HG02678 (cell line): Measurements from ENCODE around the gene TMEM41A.

Experiments
- ATAC-seq: cut with Tn5 transposase; IDR thresholded peaks from one replicate; pipeline ENCODE4 v1.9.1; 2021; ENCODE audit warnings: mild to moderate bottlenecking, moderate library complexity; ENCODE audit not compliant: unreplicated experiment

TMEM41A gene

DNA sequence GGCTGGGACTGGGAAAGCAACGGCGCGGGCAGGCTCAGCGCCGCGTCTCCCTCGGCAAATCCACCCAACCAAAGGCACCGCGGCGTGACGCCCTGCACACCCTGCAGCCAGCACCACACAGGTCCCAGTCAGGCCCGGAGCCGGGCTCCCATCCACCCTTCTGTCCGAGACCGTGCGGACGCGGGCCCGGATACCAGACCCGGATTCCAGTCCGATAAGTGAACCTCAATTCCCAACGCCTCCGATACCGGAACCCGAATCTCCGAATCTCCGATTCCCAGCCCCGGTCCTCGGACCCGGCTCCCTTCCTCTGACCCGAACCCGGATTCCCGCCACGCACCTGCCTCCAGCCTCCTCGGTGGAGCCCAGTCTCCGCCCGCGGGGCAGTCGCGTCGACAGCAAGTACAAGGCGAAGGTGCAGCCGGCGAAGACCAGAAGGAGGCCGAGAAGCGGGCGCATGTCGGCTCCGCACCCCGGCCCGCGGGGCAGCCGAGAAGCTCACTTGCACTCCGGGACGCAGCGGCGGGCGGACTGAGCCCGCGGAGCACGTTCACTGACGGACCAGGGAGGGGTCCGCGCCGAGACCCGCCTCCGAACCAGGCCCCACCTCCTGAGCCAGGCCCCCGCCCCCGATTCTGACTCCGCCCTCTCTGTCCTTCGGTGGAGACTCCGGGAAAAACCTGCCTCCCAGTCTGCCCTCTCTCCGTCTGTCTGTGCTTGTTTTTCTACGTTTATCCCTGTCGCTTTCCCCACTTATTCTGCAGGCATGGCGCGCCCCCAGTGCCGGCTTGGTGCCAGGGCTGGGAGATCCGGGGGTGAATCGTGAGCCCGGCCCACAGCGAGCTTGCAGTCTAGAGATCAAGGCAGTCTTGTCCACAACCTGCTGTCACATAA, at the start of gene TMEM41A:
Gene TMEM41A (minus strand): TSS at position 533 of the 894 bp plus-strand sequence. CDS start 74 bp downstream, at position 459.
- peak; percentile 96 for ATAC-seq

DNA sequence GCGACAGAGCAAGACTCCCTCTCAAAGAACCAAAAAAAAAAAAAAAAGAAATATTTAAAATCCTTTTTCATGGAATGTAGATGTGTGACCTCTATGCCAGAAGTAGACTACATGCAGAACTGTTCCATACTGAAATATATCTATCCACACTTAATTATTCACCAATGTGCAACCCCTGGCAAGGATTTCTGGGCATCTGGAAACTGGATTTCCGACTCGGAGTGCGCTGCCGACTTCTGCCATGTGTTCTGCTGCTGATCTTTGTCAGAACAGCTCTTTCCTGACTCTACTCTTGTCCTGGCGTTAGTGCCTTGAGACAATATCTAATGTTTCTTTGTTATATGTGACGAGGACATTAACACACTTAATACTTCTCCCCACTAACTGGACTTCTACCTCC, 41.9 kb upstream of the TMEM41A start:
- ATAC-seq: no peak

DNA sequence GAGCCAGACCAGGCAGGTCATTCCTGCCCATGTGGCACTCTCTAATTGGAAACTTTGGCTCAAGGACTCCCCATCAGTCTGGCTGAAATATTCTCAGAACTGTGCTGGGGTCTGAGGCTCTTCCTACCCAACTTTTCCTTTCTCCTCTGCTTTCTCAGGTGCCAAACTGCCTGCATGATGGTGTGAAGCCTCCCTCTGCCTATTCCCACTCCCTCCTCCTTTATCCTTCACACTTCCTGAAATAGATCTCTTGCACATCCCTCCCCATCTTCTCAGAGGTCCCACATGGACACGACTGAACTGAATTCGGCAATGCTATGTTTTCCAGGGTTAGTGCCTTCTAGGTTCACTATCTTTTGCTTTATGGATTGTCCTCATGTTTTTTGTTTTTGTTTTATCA, 41.1 kb upstream of the TMEM41A start:
- no peak for ATAC-seq

DNA sequence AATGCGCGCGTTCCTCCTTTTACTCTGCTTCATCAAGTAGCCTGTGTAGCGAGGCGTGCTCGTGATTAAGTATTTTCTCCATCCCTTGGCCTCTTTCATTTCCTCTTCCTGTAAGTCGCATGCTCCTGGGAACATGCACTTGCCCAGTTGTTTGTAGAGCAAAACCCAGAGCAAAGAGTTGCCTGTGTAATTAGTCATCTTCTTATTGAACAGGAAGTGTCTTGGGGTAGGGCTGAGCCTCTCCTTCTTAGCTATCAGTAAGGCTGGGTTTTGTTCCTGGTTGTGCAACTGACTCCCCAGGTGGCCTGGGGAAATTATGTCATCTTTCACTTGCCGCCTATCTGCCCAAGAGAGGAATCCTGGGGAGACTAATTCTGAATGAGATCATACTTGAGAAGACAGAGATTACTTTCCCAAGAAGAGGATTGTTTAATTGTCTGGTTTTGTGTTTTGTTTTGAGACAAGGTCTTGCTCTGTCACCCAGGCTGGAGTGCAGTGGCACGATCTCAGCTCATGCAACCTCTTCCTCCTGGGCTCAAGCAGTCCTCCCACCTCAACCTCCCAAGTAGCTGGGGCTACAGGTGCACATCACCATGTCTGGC, 38.6 kb upstream of the TMEM41A start:
- ATAC-seq: peak; percentile 99

DNA sequence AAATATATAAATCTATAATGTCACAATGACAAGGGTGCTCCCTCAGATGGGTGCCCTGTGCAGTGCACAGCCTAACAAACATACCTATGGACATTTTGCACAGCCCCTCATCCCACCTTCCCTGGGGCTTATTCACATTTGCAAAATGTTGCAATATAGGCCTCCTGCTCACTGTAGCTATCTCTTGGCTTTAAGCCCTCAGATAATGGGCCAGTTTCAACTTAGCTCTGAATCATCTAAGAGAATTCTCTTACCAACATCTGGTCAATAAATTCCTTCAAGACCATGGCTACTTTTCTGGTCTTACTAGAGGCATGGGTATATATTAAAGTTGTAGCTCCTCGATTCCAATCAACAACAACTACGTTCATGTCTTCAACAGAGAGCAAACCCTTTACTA, 35.7 kb upstream of the TMEM41A start:
- no peak for ATAC-seq

DNA sequence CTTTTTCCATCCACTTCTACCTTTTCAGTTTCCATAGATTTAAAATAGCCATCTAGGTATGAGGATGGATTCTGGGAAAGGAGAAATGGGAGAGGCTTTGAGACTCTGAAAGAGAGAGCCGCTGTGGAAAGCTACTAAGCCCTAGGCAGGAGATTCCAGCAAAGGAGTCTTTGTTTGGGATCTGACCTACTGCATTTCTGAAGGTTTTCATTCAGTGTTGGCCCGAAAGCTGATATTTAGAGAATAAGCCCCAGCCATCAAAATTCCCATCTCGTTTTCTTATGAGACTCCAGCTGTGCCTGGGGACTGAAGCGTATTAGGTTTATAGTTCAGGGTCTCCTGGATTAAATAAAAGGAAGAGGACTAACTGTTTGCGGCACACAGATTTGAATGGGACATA, 34.1 kb upstream of the TMEM41A start:
- ATAC-seq: no peak

DNA sequence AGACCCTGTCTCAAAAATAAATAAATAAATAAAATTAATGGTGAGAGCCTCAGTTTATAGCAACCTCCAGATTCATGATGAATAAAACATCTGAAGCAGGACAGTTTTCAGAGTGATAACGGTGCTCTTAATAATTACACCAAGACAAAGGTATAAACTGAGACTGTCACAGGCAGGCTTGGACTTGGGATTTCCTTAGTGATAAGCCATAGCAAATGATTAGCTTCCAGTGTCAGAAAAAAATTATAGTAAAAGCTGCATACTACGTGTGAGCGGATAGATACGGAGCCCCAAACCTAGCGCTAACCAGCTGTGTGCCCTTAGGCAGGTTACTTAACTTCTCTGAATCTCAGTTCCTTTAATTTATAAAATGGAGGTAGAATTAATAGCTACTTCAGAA, 32.0 kb upstream of the TMEM41A start:
- ATAC-seq: no peak

DNA sequence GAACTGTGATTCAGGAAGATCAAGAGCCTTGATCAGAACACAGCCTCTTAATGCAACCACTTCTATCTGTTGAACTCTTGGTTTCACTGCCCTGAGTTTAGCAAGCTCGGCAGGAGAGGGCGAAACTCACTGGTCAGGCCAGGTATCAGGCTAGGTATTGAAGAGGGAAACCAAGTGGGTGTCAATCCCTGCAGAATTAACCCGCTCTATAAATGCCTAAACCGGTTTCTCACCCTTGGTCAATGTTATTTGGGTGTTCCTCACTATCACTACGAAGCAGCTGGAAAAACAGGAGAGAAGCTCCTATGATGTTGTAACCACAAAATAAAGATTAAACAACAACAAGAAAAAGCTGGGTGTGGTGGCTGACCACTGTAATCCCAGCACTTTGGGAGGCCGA, 29.7 kb upstream of the TMEM41A start:
- no peak for ATAC-seq

DNA sequence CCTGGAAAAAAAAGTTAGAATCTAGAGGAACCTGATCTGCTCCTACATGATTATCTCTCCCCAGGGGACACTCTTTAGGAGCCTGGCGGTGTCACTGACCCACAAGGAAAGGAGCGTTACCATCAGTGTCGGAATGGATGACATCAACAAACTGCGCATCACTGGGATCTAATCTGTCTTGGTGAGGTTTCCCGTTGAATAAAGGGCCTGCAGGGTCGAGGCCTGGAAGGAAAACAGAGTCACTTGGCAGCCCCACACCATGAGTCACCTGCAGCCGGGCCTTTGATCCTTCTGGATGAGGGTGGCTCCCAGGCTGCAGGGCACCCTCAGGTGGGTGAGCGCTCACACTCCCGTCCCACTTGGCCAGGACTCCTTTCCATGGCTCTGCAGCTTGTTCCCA, 28.5 kb upstream of the TMEM41A start:
- ATAC-seq: no peak

DNA sequence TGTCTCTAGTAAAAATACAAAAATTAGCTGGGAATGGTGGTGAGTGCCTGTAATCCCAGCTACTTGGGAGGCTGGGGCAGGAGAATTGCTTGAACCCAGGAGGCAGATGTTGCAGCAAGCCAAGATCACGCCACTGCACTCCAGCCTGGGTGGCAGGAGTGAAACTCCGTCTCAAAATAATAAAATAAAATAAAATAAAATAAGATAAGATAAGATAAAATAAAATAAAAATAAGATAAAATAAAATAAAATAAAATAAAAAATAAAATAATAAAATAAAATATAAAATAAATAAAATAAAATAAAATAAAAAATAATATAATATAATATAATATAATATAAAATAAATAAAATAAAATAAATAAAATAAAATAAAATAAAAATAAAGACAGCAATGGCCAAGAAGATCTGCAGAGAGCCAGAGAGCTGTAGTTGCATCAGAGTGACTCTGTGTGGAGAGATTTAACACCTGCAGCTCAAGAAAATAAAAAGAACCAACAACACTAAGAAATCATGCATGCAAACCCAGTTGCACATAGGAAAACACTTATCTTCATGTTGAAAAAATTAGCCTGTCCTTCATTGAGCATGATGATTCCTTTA, 27.6 kb upstream of the TMEM41A start:
- no peak for ATAC-seq

DNA sequence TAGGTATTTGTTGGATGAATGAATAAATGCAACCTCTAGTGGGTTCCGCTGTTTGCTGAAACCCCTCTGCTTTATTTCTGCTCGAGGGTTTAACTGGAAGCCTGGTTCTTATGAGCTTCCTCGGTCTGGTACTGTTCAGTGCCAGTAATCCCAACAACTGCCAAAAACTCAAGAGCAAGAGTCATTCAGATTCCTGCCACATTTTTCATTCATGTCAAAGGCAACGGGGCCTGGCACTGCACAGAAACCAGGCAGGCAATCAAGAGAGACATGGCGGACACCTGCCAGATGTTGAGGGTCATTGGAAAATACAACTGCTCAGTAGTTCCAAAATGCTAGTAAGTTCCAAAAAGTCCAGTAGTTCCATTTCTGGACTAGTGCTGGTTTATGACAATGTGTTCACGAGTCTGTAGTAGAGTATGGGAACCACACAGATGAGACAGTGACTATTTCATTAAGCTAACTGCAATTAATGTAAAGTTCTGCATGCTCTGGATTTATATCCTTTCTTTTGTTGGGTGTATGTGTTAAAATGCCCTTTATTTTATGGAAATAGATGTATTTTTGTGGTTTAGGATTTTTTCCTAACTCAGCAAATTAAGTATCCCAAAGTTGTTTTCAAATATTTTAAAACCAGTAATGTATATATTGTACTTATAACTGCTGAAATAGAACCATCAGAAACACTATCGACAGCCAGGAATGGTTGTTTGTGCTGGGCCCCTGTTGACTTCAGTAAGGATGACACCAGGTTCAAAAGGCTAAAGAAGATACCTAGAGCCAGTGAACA, 22.7 kb upstream of the TMEM41A start:
- ATAC-seq: no peak

DNA sequence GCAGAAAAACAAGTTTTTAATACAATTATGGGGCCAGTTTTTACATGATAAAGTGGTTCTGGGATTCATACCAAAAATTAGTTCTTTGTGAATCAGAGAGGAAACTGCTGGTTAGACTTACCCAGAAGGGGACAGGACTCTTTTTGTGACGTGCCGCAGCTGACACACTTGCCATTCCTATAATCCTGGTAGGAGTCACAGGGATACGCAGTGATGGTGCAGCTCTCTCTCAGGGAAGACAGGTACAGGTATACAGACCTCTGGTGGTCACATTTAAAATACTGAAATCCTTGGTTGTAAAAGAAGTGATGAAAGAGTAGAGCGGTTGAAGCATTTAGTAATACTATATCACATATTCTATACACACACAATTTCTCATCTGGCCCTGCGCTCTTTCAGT, 20.2 kb upstream of the TMEM41A start:
- no peak for ATAC-seq

DNA sequence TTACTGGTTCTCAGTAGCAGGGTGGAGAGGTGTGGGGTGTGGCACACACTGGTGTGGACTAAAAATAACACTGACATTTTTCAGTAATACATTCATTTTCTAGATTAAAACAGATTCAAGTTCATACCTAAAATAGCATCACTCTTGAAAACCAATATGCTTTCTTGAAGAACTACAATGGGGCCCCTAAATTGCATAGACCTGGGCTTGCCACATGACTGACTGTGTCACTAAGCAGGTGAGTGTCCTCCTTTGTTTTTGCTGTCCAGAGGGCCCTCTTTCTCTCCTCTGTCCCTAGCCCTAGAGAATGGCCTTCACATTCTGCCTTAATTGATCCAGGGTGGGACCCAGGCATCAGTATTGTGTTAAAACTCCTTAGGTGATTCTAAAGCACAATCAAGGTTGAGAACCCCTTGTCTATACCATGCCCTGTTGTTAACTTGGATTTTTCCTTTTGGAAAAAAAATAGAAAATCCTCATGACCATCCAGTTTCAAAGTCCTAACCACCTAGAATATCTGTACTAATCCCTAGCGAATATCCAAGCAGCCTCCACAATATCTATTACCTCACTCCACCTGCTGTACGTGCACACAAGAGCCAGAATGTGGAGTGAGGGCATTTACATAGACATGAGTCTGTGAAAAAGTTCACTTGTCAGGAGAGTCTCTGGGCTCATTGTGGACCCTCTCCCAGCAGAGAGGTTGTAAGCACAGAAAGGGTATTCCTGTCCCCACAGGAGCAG, 18.7 kb upstream of the TMEM41A start:
- ATAC-seq: no peak

DNA sequence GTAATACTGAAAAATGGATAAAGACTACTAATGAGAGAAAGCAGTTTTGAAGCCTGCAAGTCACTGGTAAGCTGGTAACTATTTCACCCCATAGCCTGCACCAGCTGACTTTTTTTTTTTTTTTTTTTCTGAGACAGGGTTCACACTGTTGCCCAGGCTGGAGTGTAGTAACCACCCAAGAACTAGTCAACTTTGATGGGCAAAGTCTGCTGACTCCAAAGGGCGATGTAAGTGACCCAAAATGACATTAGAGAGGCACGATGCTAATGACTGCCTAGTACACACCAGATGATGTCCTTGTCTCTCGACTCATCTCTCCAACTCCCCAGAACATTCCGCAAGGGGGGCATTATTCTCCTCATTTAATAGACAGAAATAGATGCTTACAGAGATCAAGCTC, 12.9 kb upstream of the TMEM41A start:
- no peak for ATAC-seq

DNA sequence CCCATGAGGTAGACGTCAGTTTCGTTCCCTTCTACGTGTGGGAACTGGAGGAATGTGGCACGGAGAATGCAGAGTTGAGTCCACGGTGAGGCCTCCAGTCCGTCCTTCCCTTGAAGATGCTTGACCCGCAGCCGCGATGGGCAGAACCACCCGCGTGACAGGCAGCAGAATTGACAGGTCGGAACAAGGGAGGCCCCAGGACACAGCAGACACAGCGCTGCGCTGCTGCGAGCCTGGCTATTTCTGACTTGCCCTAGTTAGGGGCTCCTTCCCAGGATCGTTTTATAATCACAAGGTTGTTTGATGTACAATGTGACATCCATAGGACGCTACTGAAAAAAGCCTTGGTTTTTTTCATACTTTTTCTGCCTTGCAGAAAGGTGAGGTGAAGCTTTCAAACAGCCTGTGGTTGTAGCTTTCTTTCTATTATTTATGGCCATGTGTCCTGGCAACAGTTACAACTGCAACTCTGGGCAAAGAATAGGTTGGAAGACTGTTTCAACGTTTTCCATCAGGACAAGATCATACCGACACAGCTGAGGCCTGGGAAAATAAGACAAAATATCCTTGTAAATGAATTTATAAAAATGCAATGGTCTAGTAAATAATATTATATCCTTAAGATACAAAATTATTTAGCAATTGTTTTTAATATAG, 9.6 kb upstream of the TMEM41A start:
- ATAC-seq: no peak

DNA sequence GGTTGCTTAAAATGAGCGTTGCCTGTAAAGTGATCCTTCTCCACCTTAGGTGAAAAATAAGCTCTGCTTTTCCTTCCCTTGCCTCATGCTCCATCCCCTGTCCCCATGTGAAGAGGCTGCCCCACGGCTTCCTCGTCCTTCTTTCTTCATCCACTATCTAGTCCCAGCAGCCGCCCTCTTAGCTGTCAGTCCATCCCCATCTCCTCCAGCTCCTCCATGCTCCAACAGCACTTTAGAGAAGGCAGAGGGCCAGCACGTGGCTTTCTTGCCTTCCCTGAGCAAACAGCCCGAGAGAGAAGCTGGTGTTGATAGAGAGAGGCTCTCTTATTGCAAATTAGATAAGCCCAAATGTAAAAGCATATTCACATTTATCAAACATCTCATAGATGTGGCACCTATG, 9.0 kb upstream of the TMEM41A start:
- ATAC-seq: no peak

DNA sequence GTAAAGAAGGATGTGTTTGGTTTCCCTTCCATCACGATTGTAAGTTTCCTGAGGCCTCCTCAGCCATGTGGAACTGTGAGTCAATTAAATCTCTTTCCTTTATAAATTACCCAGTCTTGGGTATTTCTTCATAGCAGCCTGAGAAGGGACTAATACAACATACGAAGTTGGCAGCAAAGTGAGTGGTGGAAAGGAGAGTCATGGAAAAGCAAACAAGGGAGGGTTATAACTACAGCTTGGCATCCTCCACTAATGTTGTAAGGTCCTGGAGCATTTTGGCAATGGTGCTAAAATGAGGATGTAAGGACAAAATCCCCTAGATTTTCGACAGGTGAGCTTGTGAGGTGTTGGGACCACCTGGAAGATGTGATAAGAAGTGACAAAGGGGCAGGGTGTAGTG, 5.8 kb upstream of the TMEM41A start:
- no peak for ATAC-seq

DNA sequence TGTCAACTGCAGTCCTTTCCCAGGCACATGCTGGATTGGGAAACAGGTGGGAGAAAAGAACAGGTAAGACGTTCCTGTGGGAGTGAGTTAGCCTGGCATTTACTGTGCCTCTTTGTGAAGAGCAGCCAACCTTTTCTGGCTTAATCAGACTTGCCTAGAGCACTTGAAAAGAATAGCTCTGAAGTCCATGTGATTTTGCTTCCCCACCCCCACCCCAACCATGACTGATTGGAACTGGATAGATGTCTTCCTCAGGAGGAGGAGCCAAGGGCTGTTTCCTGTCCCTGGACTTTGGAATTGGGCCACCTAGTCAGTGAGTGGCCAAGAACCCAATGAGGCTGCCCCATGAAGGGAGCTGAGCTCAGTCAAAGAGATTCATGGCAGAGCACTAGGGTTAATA, 4.7 kb upstream of the TMEM41A start:
- no peak for ATAC-seq

DNA sequence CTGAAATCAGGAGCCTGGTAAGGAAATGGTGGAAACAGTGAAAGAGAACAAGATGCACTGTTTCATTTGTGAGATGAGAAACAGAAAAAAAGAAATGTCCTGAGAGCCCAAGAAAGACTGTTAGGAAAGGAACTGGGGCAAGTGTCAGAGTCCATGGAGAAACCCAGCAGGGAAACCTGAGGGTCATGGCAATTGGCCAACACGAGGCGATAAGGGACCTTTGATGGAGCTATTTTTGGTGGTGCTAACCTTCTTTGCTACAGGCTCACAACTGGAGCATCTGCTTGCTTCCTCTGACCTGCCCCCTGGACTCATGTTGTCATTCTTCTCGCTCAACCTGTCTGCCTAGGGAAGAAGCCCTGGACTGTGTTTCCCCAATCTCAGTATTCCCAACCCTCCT, 4.2 kb upstream of the TMEM41A start:
- ATAC-seq: no peak

DNA sequence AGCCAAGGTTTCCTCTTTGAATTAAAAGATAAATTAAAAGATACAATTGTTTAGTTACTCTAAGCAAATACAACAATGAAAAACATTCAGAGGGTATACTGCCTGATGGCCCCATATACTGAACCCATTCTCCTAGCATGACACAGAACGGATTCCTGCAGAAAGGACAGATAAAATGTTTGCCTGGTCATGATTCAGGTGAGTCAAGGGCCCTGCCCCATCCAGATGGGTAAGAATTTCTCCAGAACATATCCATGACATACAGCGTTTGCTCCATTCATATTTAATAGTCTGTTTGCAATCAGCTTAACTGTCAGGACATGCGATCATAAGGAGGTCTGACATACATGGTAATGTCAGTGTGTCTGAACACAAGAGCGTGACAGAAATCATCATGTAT, 8.6 kb downstream of the TMEM41A start:
- no peak for ATAC-seq
